Measurements from ENCODE around the gene MYO1B.

MYO1B gene

DNA sequence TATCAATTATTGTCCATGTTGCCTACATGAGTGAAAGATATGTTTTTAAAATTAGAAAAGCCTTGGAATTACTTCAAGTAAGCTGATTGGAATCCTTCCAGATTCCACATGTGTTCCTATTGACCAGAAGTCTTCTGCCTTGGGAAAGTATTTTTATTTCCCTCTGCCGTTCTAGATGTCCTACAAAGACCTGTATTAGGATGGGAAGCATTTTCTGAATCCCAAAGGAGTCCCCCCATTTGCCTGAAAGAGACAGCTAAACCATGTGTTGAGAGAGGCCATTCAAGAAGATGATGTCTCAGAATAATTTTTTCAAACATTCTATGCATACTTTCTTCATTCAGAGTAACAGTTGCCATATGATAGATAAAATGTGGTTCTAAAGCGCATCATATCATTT is 19.0 kb upstream of the MYO1B start:
- no peak for DNase-seq (ENCODE audit: low spot score)

DNA sequence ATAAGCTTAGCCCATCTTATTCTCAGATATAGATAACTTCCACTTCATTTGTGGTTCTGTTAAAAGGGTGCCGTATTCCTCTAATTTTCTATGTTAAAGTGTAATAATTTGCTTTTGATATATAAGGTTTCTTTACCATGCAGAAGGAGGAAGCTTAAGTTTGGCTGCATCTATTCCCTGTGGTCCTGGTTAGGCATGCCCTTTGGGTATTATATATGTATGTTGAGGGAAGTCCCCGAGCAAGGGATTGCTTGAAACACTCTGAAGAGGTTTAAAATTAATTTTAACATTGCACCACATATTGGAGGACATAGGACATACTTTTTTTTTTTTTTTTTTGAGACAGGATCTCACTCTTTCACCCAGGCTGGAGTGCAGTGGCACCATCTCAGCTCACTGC is 16.9 kb upstream of the MYO1B start:
- no peak for DNase-seq (ENCODE audit: low spot score)

- DNase-seq (ENCODE audit: low spot score): no peak
These were observed 16.3 kb upstream of the MYO1B start for GRCh38 chr2:191228861-191229260.

DNA sequence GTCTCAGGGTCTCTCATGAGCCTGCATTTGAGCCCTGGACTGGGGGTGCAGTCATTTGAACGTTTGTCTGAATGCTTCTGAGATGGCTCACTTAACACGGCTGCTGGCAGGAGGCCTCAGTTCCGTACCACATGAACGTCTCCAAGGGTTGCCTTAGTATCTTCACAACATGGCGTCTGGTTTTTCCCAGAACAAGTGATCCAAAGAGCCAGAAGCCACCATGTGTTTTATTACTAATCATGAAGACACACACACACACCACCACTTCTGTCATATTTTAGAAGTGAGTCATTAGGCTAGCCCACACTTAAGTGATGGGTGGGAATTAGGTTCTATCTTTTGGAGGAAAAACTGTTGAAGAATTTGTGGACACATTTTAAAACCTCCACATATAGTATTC is 15.0 kb upstream of the MYO1B start:
- DNase-seq (ENCODE audit: low spot score): no peak

- no peak for DNase-seq (ENCODE audit: low spot score)
These were observed 13.2 kb upstream of the MYO1B start for GRCh38 chr2:191231995-191232394.

DNA sequence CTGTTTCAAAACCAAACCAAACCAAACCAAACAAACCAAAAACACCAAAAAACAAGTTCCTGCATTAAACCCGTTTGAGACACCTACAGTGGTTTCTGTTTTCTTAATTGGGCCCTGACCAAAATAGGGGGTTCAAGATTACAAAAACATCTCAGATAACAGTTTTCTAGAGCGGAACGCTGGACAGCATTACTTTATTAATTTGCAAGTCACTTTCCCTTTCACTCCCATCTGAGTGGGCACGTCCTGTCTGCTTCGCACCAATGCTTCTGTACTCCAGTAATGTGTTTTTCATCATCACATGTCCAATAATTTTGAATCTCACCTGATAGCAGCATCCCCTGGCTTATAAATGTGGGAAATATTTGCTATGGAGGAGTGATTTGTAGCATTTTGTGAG is 11.7 kb upstream of the MYO1B start:
- DNase-seq (ENCODE audit: low spot score): no peak

DNA sequence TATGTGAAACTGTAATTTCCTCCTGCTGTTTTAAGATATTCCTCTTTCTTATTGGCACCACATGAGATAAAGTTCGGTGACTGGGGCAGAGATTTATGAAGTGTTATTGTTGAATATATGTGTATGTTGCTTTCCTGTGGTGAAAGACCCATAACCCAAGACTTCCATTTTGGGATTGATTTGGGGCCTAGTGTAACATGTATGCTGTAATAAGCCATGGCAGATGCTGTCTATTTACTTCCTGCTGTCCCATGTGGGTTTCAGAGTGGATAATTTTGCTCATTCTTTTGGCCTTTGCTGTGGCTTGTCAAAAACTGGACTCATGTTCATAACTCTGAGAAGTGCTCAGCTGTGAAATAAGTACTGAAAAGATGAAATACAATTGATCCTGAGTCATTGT is 10.8 kb upstream of the MYO1B start:
- no peak for DNase-seq (ENCODE audit: low spot score)

- no peak for DNase-seq (ENCODE audit: low spot score)
These were observed 4.3 kb upstream of the MYO1B start for GRCh38 chr2:191240871-191241270.

DNA sequence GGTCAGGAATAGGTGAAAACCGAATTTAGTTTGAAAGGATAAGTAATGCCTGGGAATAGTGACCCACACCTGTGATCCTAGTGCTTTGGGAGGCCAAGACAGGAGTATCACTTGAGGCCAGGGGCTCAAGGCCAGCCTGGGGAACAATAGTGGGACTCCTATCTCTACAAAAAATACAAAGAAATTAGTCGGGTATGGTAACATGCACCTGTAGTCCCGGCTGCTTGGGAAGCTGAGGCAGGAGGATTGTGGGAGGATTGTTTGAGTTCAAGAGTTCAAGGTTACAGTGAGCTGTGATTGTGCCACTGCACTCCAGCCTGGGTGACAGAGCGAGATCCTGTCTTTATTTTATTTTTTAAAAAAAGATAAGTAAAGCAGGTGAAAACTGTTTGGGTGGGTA is 3.8 kb upstream of the MYO1B start:
- no peak for DNase-seq (ENCODE audit: low spot score)

- no peak for DNase-seq (ENCODE audit: low spot score)
These were observed 2.0 kb upstream of the MYO1B start for GRCh38 chr2:191243154-191243553.

GRCh38 chr2:191244350-191244749 is 854 bp upstream of the MYO1B start:
- no peak for DNase-seq (ENCODE audit: low spot score)

- no peak for DNase-seq (ENCODE audit: low spot score)
These were observed 796 bp downstream of the MYO1B start for GRCh38 chr2:191245869-191246531.

GRCh38 chr2:191246820-191247380 is 1.7 kb downstream of the MYO1B start:
- no peak for DNase-seq (ENCODE audit: low spot score)

- DNase-seq (ENCODE audit: low spot score): peak; percentile 79
These were observed 2.3 kb downstream of the MYO1B start for GRCh38 chr2:191247381-191248057.

DNA sequence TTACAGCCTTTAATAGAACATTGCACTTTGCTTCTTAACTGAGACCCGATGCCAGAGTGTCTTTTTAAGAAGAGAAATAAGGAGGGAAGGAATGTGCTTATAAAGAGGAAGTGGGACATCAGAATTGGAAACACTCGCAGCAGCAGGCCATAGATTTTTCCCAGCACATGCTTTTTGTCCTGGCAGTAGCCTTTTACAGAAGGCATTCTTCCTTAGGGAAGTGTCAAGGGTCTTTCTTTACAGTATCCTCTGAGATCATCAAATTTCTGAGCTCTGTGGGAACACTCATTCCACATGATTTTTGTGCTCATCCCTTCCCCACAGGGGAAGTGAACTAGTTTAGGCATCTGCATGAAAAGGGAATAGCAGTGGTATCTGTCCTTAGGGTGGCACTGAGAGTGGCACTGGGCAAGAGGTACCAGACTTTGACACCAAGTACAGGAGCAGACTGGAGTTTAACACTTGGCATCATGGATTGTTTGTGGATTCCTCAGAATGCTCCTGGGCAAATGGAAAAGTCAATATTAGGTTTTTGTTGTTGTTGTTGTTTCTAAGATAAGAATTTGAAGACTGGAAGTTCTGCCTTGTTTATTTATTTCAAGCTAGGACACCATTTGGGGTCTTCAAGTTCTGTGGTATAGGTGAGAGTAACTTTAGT is 4.1 kb downstream of the MYO1B start:
- DNase-seq (ENCODE audit: low spot score): no peak

DNA sequence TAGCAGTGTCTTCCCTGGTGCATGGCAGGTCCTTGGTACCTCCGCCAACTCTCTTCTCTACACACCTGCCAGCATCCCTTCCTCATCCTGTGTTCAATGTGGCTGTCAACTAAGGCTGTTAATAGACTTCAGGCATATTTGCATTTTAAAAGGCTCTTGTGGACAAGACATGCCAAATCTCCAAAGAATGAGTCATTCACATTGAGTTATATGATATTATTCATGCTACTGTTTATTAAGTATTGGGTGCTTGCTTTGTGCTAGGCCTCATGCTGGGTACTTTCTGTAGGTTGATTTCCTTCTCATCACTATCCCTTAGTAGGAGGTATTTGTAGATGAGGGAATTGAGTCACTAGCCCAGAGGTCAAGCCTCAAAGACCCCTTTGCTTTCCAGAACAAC is 5.2 kb downstream of the MYO1B start:
- DNase-seq (ENCODE audit: low spot score): no peak

GRCh38 chr2:191250986-191251385 is 5.8 kb downstream of the MYO1B start:
- no peak for DNase-seq (ENCODE audit: low spot score)

DNA sequence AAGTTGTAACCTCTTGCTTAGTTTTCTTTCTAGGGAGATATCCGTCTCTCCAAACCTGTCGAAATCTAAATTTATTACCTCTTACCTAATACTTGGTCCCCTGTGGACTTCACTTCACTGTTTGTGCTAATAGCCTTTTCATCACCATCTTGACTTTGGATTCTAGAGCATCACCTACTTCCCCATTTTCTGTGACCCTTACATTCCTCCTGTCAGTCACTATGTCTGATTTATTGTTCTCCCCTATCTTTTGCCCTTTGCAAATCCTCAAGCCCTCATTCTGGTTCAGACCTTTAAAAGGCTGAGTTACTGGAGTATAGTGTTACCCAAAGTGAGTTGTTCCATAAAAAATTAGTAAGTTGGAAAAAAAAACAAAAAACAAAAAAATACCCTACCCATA is 7.5 kb downstream of the MYO1B start:
- DNase-seq (ENCODE audit: low spot score): no peak

- no peak for DNase-seq (ENCODE audit: low spot score)
These were observed 8.3 kb downstream of the MYO1B start for GRCh38 chr2:191253476-191253875.

DNA sequence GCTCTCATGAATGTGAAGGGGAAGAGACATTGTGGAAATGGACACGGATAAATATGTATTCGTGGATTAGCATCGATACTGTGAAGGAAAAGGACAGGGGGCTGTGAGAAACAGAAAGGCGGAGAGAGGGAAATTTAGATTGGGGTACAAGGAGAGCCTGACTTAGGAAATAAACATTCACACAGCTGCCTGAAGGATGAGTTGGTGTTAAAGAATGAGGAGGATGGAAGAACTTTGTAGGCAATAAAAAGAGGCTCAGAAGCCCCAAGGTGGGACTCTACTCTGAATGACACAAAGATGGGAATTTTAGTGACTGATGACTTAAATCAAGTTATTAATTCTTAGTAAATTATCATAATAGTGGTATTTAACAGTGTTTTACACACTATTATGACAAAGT is 10.1 kb downstream of the MYO1B start:
- no peak for DNase-seq (ENCODE audit: low spot score)

- no peak for DNase-seq (ENCODE audit: low spot score)
These were observed 10.6 kb downstream of the MYO1B start for GRCh38 chr2:191255756-191256312.

GRCh38 chr2:191257934-191258333 is 12.7 kb downstream of the MYO1B start:
- DNase-seq (ENCODE audit: low spot score): no peak

- DNase-seq (ENCODE audit: low spot score): no peak
These were observed 13.8 kb downstream of the MYO1B start for GRCh38 chr2:191258996-191259395.

Measured in COLO829 (cell line).